ENCODE measurements around the gene RASSF4. TPM values are rescaled to one million over a fixed set of nuclear protein-coding genes. Genes with fewer than 3 reads are reported as not detected.

RASSF4 gene
- total and polyA plus RNA-seq, 9 of the 15 experiments (the other 6 are each of a cell fraction or from before 2014, with no cell fraction given): 0.01 to 0.62 (median 0.11) TPM; not detected in 3

DNA sequence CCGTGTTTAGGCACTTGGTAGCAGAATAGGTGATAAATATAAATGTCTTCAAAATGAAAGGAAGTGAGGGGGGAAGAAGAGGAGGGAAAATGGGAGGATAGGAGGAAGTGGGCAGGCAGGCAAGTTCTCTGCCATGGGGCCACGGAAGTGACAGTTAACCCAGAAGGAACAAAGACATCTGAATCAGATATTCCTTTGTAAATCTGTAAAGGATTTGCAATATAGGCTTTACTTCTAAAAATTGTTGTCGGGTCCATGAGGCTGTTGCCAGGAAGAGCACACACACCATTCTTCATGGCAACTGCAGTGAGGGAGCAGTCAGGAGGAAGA, 23.7 kb upstream of the RASSF4 start:
- Histone ChIP-seq H3K79me2 (ENCODE audit: control insufficient read depth, insufficient read depth, low read length) (no peaks in the 10 kb centered on the region), H2AFZ (ENCODE audit: low read depth, low read length) (no peak overlapping the region), H3K27me3 (ENCODE audit: control insufficient read depth in 2 of 2, insufficient read depth in 2 of 2, low read length in 2 of 2) (peaks cover 9 to 39% of the 10 kb centered on the region in 2 experiments; a peak in 4 of 5 replicates), H3K9me1 (ENCODE audit: control insufficient read depth, insufficient read depth, low read length) (no peaks in the 10 kb centered on the region), H3K4me3 (no peak overlapping the region), H3K9me3 (replicated peaks; ENCODE audit: control insufficient read depth, insufficient read depth, low read depth, low read length) (no peaks in the 10 kb centered on the region), H3K27ac (ENCODE audit: extremely low read depth, low read depth, low read length) (no peak overlapping the region), H3K4me1 (replicated peaks in 1 of 2; ENCODE audit: control insufficient read depth in 2 of 2, insufficient read depth in 2 of 2, low read length in 2 of 2) (no peaks in the 10 kb centered on the region), H4K20me1 (replicated peaks; ENCODE audit: control insufficient read depth, insufficient read depth, low read length) (peaks cover 2% of the 10 kb centered on the region; the same call in 1 of the 2 replicates), H3K36me3 (ENCODE audit: control insufficient read depth, insufficient read depth, low read length) (no peaks in the 10 kb centered on the region), H3K9ac (ENCODE audit: insufficient read depth in 1 of 2, low read depth in 2 of 2, low read length in 2 of 2) (no peak overlapping the region), H3K4me2 (ENCODE audit: insufficient read depth, low read length) (no peak overlapping the region)
- DNase-seq (ENCODE audit: extremely low read depth in 1 of 4, low spot score in 3 of 4): no peak
- POLR2A ChIA-PET: interaction anchor here (1.1 kb wide), 1 partner anchor 14 kb away, joined by 3 read pairs; no protein-coding TSS in a partner anchor
- CTCF ChIA-PET (ENCODE audit: low intra/inter-chr PET ratio): no interaction called here
- ATAC-seq: no peak
- TF ChIP-seq KLF10 (CRISPR knock-in tag; IDR thresholded peaks at IDR 0.05) (no peak), MTA1 (IDR thresholded peaks at IDR 0.05; ENCODE audit: borderline replicate concordance) (no peak), CEBPB (tag; IDR thresholded peaks at IDR 0.05) (no peak), TEAD1 (CRISPR knock-in tag; IDR thresholded peaks at IDR 0.05) (no peak), HDAC6 (IDR thresholded peaks at IDR 0.05; ENCODE audit: low read depth, low read length) (no peak), HLTF (IDR thresholded peaks at IDR 0.05) (no peak), IRF2 (CRISPR knock-in tag; IDR thresholded peaks at IDR 0.05) (no peak), ZNF184 (CRISPR knock-in tag; IDR thresholded peaks at IDR 0.05) (no peak), ZKSCAN1 (IDR thresholded peaks at IDR 0.05; ENCODE audit: low read depth, low read length) (no peak), NCOA2 (IDR thresholded peaks at IDR 0.05; ENCODE audit: partially characterized antibody in 2 of 2) (no peak), PRMT5 (CRISPR knock-in tag; IDR thresholded peaks at IDR 0.05) (no peak), ZNF561 (CRISPR knock-in tag; conservative IDR thresholded peaks at IDR 0.05) (no peak)
- TF ChIP-seq, protein P1, sequence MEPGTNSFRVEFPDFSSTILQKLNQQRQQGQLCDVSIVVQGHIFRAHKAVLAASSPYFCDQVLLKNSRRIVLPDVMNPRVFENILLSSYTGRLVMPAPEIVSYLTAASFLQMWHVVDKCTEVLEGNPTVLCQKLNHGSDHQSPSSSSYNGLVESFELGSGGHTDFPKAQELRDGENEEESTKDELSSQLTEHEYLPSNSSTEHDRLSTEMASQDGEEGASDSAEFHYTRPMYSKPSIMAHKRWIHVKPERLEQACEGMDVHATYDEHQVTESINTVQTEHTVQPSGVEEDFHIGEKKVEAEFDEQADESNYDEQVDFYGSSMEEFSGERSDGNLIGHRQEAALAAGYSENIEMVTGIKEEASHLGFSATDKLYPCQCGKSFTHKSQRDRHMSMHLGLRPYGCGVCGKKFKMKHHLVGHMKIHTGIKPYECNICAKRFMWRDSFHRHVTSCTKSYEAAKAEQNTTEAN (CRISPR knock-in tag; IDR thresholded peaks at IDR 0.05): no peak
- TF ChIP-seq, protein P2, sequence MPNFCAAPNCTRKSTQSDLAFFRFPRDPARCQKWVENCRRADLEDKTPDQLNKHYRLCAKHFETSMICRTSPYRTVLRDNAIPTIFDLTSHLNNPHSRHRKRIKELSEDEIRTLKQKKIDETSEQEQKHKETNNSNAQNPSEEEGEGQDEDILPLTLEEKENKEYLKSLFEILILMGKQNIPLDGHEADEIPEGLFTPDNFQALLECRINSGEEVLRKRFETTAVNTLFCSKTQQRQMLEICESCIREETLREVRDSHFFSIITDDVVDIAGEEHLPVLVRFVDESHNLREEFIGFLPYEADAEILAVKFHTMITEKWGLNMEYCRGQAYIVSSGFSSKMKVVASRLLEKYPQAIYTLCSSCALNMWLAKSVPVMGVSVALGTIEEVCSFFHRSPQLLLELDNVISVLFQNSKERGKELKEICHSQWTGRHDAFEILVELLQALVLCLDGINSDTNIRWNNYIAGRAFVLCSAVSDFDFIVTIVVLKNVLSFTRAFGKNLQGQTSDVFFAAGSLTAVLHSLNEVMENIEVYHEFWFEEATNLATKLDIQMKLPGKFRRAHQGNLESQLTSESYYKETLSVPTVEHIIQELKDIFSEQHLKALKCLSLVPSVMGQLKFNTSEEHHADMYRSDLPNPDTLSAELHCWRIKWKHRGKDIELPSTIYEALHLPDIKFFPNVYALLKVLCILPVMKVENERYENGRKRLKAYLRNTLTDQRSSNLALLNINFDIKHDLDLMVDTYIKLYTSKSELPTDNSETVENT (CRISPR knock-in tag; IDR thresholded peaks at IDR 0.05): no peak
- 2% methylated on average over 3 of the region's 3 CpGs for whole genome bisulfite sequencing (ENCODE audit: insufficient coverage, low coverage, missing lambda C conversion rate)
- no TSS peak for BruUV-seq (replicated peaks)
- no peak for FAIRE-seq
- intact Hi-C loops (cut with micrococcal nuclease): no loop called here
- in situ Hi-C loops (cut with MboI): no loop called here
